IgD-negative memory B cell (primary cell): ENCODE results near the gene LRIG3. TPM values are rescaled to one million over a fixed set of nuclear protein-coding genes. Genes with fewer than 3 reads are reported as not detected.
"Not testable (repeated sequence)": the region's sequence is repeated elsewhere in the genome, so short reads cannot be mapped to it uniquely, and the experiment has no call there.

ENCODE experiments used
- H3K27ac Mint-ChIP-seq, 3 donors: one replicate each; pipeline ENCODE4 v1.8.0; 2020 to 2022; ENCODE audit warnings: mild to moderate bottlenecking in 3 of 3, mixed read lengths in 3 of 3, moderate library complexity in 1 of 3
- H3K27me3 Mint-ChIP-seq: one replicate; pipeline ENCODE4 v1.8.0; 2021; ENCODE audit warnings: mixed read lengths
- H3K36me3 Mint-ChIP-seq: one replicate; pipeline ENCODE4 v1.8.0; 2020; ENCODE audit warnings: mild to moderate bottlenecking, mixed read lengths
- H3K4me1 Mint-ChIP-seq, 3 donors: one replicate each; pipeline ENCODE4 v1.8.0; 2020 to 2022; ENCODE audit warnings: mixed read lengths in 3 of 3, mild to moderate bottlenecking in 1 of 3
- H3K4me3 Mint-ChIP-seq, 4 donors: one replicate each; pipeline ENCODE4 v1.8.0; 2020 to 2022; ENCODE audit warnings: mild to moderate bottlenecking in 4 of 4, mixed read lengths in 4 of 4, moderate library complexity in 3 of 4
- H3K9me3 Mint-ChIP-seq, 3 donors: one replicate each; pipeline ENCODE4 v1.8.0; 2020 to 2021; ENCODE audit warnings: mixed read lengths in 3 of 3, mild to moderate bottlenecking in 1 of 3
- polyA plus RNA-seq: library from polyadenylated mRNA; unstranded; fragments of 300-500 nt; fragmentation: Illumina TruSeq; gene quantifications from one replicate; pipeline ENCODE4 v1.2.3, GENCODE V29; 2021

LRIG3 gene
- polyA plus RNA-seq, 1 donor from 2014 or later: not detected

GRCh38 chr12:58902726-58903125, 17.6 kb downstream of the LRIG3 start:
- H3K4me1 Mint-ChIP-seq, H3K27ac Mint-ChIP-seq, H3K4me3 Mint-ChIP-seq, H3K36me3 Mint-ChIP-seq, H3K27me3 Mint-ChIP-seq, H3K9me3 Mint-ChIP-seq: not testable (repeated sequence)

- no peak overlapping the region for H3K27ac Mint-ChIP-seq
- no peak overlapping the region for H3K4me3 Mint-ChIP-seq
- H3K4me1 Mint-ChIP-seq: no peaks in the 10 kb centered on the region
- H3K9me3 Mint-ChIP-seq: peaks cover 0 to 3% (median 0%) of the 10 kb centered on the region in 3 donors
- H3K27me3 Mint-ChIP-seq: no peaks in the 10 kb centered on the region
- H3K36me3 Mint-ChIP-seq: no peaks in the 10 kb centered on the region
Observed at GRCh38 chr12:58901664-58902063, 18.6 kb downstream of the LRIG3 start.

GRCh38 chr12:58897969-58898368, 22.3 kb downstream of the LRIG3 start:
- H3K36me3 Mint-ChIP-seq: no peaks in the 10 kb centered on the region
- H3K9me3 Mint-ChIP-seq: peaks cover 0 to 4% (median 3%) of the 10 kb centered on the region in 3 donors
- H3K4me1 Mint-ChIP-seq: no peaks in the 10 kb centered on the region
- no peak overlapping the region for H3K4me3 Mint-ChIP-seq
- no peak overlapping the region for H3K27ac Mint-ChIP-seq
- H3K27me3 Mint-ChIP-seq: no peaks in the 10 kb centered on the region

GRCh38 chr12:58896278-58896677, 24.0 kb downstream of the LRIG3 start:
- Mint-ChIP-seq H3K4me3 (no peak overlapping the region), H3K27me3 (no peaks in the 10 kb centered on the region), H3K9me3 (peaks cover 0 to 5% (median 4%) of the 10 kb centered on the region in 3 donors), H3K4me1 (no peaks in the 10 kb centered on the region), H3K36me3 (no peaks in the 10 kb centered on the region), H3K27ac (no peak overlapping the region)

- H3K27ac Mint-ChIP-seq: peak overlapping the region in 1 of 3 donors; percentile 59
- H3K27me3 Mint-ChIP-seq: no peaks in the 10 kb centered on the region
- no peaks in the 10 kb centered on the region for H3K4me1 Mint-ChIP-seq
- H3K36me3 Mint-ChIP-seq: no peaks in the 10 kb centered on the region
- H3K4me3 Mint-ChIP-seq: no peak overlapping the region
- H3K9me3 Mint-ChIP-seq: peaks cover 0 to 5% (median 4%) of the 10 kb centered on the region in 3 donors
Observed at GRCh38 chr12:58895053-58895452, 25.3 kb downstream of the LRIG3 start.

GRCh38 chr12:58894040-58894439, 26.3 kb downstream of the LRIG3 start:
- no peaks in the 10 kb centered on the region for H3K36me3 Mint-ChIP-seq
- H3K4me3 Mint-ChIP-seq: no peak overlapping the region
- H3K9me3 Mint-ChIP-seq: peaks cover 0 to 4% (median 2%) of the 10 kb centered on the region in 3 donors
- no peak overlapping the region for H3K27ac Mint-ChIP-seq
- H3K27me3 Mint-ChIP-seq: no peaks in the 10 kb centered on the region
- no peaks in the 10 kb centered on the region for H3K4me1 Mint-ChIP-seq

- no peaks in the 10 kb centered on the region for H3K27me3 Mint-ChIP-seq
Observed at GRCh38 chr12:58893495-58893894, 26.8 kb downstream of the LRIG3 start.

GRCh38 chr12:58889557-58889956, 30.7 kb downstream of the LRIG3 start:
- no peak overlapping the region for H3K27ac Mint-ChIP-seq
- H3K27me3 Mint-ChIP-seq: no peaks in the 10 kb centered on the region
- no peaks in the 10 kb centered on the region for H3K4me1 Mint-ChIP-seq
- H3K9me3 Mint-ChIP-seq: peaks cover 0 to 2% (median 0%) of the 10 kb centered on the region in 3 donors
- no peaks in the 10 kb centered on the region for H3K36me3 Mint-ChIP-seq
- peak overlapping the region in 1 of 4 donors; percentile 39 for H3K4me3 Mint-ChIP-seq

More at GRCh38 chr12:58893495-58893894, 26.8 kb downstream of the LRIG3 start:
- no peaks in the 10 kb centered on the region for H3K4me1 Mint-ChIP-seq
- no peaks in the 10 kb centered on the region for H3K36me3 Mint-ChIP-seq
- H3K27ac Mint-ChIP-seq: no peak overlapping the region
- no peak overlapping the region for H3K4me3 Mint-ChIP-seq
- H3K9me3 Mint-ChIP-seq: peaks cover 0 to 4% (median 2%) of the 10 kb centered on the region in 3 donors

GRCh38 chr12:58888131-58888783, 32.0 kb downstream of the LRIG3 start:
- H3K4me1 Mint-ChIP-seq: no peaks in the 10 kb centered on the region
- H3K27me3 Mint-ChIP-seq: no peaks in the 10 kb centered on the region
- no peaks in the 10 kb centered on the region for H3K36me3 Mint-ChIP-seq

GRCh38 chr12:58887068-58887467, 33.2 kb downstream of the LRIG3 start:
- H3K27ac Mint-ChIP-seq: no peak overlapping the region
- peaks cover 0 to 2% (median 0%) of the 10 kb centered on the region in 3 donors for H3K9me3 Mint-ChIP-seq
- no peaks in the 10 kb centered on the region for H3K27me3 Mint-ChIP-seq
- no peaks in the 10 kb centered on the region for H3K4me1 Mint-ChIP-seq
- H3K36me3 Mint-ChIP-seq: no peaks in the 10 kb centered on the region
- H3K4me3 Mint-ChIP-seq: no peak overlapping the region

More at GRCh38 chr12:58888131-58888783, 32.0 kb downstream of the LRIG3 start:
- Mint-ChIP-seq H3K27ac (no peak overlapping the region), H3K4me3 (no peak overlapping the region), H3K9me3 (peaks cover 0 to 2% (median 0%) of the 10 kb centered on the region in 3 donors)

GRCh38 chr12:58886474-58886873, 33.8 kb downstream of the LRIG3 start:
- Mint-ChIP-seq H3K27ac (no peak overlapping the region), H3K4me1 (no peaks in the 10 kb centered on the region), H3K36me3 (no peaks in the 10 kb centered on the region), H3K9me3 (no peaks in the 10 kb centered on the region), H3K27me3 (no peaks in the 10 kb centered on the region), H3K4me3 (no peak overlapping the region)

- H3K4me1 Mint-ChIP-seq: no peaks in the 10 kb centered on the region
- H3K4me3 Mint-ChIP-seq: no peak overlapping the region
- H3K27ac Mint-ChIP-seq: no peak overlapping the region
- no peaks in the 10 kb centered on the region for H3K9me3 Mint-ChIP-seq
- H3K36me3 Mint-ChIP-seq: no peaks in the 10 kb centered on the region
- no peaks in the 10 kb centered on the region for H3K27me3 Mint-ChIP-seq
Observed at GRCh38 chr12:58884916-58885315, 35.4 kb downstream of the LRIG3 start.

GRCh38 chr12:58883576-58884334, 36.5 kb downstream of the LRIG3 start:
- Mint-ChIP-seq H3K27ac (no peak overlapping the region), H3K27me3 (no peaks in the 10 kb centered on the region), H3K36me3 (no peaks in the 10 kb centered on the region), H3K4me1 (no peaks in the 10 kb centered on the region), H3K9me3 (peaks cover 0 to 3% (median 0%) of the 10 kb centered on the region in 3 donors), H3K4me3 (no peak overlapping the region)

- no peaks in the 10 kb centered on the region for H3K4me1 Mint-ChIP-seq
- H3K27me3 Mint-ChIP-seq: no peaks in the 10 kb centered on the region
- H3K36me3 Mint-ChIP-seq: no peaks in the 10 kb centered on the region
- H3K27ac Mint-ChIP-seq: no peak overlapping the region
- no peak overlapping the region for H3K4me3 Mint-ChIP-seq
- H3K9me3 Mint-ChIP-seq: peaks cover 0 to 3% (median 0%) of the 10 kb centered on the region in 3 donors
Observed at GRCh38 chr12:58882826-58883225, 37.5 kb downstream of the LRIG3 start.

GRCh38 chr12:58881816-58882215, 38.5 kb downstream of the LRIG3 start:
- H3K27me3 Mint-ChIP-seq: no peaks in the 10 kb centered on the region
- no peak overlapping the region for H3K4me3 Mint-ChIP-seq
- no peak overlapping the region for H3K27ac Mint-ChIP-seq
- no peaks in the 10 kb centered on the region for H3K4me1 Mint-ChIP-seq
- H3K36me3 Mint-ChIP-seq: no peaks in the 10 kb centered on the region
- H3K9me3 Mint-ChIP-seq: peaks cover 0 to 3% (median 0%) of the 10 kb centered on the region in 3 donors

GRCh38 chr12:58880639-58881038, 39.7 kb downstream of the LRIG3 start:
- Mint-ChIP-seq H3K4me1 (no peaks in the 10 kb centered on the region), H3K4me3 (no peak overlapping the region), H3K27ac (no peak overlapping the region), H3K9me3 (peaks cover 0 to 3% (median 0%) of the 10 kb centered on the region in 3 donors), H3K36me3 (no peaks in the 10 kb centered on the region), H3K27me3 (no peaks in the 10 kb centered on the region)
